Measurements from ENCODE around the gene EIF4G3. TPM values are rescaled to one million over a fixed set of nuclear protein-coding genes. Genes with fewer than 3 reads are reported as not detected.
A peak's percentile ranks its signal among the peaks of the same experiment; 100 is the strongest.

The EIF4G3 gene
- total and polyA plus RNA-seq, 2 donors (not counting 1 experiment from before 2014, with no cell fraction given), result 53.5 to 67.0 TPM

DNA sequence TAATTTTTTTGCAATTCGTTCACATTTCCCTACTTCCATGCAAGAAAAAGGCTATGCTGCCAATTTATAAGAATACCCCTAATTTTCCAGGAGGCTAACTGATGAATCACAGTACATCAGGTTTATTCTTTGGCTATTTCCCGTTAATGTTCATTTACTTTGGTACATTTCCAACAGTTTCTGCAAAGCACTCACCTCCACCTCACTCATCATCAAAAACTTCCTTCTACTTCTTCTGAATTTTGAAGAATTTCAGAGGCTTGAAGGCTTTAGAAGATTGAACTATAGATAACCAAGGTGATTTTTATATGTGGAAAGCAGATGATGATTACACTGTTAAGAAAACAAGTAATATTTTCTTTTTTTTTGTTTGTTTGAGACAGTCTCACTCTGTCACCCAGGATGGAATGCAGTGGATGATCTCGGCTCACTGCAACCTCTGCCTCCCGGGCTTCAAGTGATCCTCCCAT is 329.1 kb downstream of the EIF4G3 start:
- Histone ChIP-seq H3K9ac (ENCODE audit: insufficient read depth, low read length) (no peak overlapping the region), H3K4me3 (replicated peaks in 1 of 4; ENCODE audit: control extremely low read depth in 1 of 4, insufficient read depth in 1 of 4, low read depth in 3 of 4, low read length in 4 of 4) (no peak overlapping the region), H3K27me3 (ENCODE audit: control insufficient read depth, insufficient read depth, low read length) (no peaks in the 10 kb centered on the region), H3K36me3 (ENCODE audit: control insufficient read depth, insufficient read depth, low read length) (peaks cover 2% of the 10 kb centered on the region), H3K9me3 (ENCODE audit: control insufficient read depth, insufficient read depth, low read depth, low read length) (no peaks in the 10 kb centered on the region), H3K4me1 (ENCODE audit: control insufficient read depth, extremely low read depth, insufficient read depth, low read length) (no peaks in the 10 kb centered on the region), H3K4me2 (ENCODE audit: extremely low read depth, insufficient read depth, low read length) (no peak overlapping the region), H3K79me2 (ENCODE audit: control insufficient read depth, insufficient read depth, low read length) (no peaks in the 10 kb centered on the region), H4K20me1 (ENCODE audit: control insufficient read depth, extremely low read depth, insufficient read depth, low read length) (no peaks in the 10 kb centered on the region), H2AFZ (ENCODE audit: low read length) (no peak overlapping the region), H3K27ac (ENCODE audit: insufficient read depth, low read length) (no peak overlapping the region)
- TF ChIP-seq, protein P1, sequence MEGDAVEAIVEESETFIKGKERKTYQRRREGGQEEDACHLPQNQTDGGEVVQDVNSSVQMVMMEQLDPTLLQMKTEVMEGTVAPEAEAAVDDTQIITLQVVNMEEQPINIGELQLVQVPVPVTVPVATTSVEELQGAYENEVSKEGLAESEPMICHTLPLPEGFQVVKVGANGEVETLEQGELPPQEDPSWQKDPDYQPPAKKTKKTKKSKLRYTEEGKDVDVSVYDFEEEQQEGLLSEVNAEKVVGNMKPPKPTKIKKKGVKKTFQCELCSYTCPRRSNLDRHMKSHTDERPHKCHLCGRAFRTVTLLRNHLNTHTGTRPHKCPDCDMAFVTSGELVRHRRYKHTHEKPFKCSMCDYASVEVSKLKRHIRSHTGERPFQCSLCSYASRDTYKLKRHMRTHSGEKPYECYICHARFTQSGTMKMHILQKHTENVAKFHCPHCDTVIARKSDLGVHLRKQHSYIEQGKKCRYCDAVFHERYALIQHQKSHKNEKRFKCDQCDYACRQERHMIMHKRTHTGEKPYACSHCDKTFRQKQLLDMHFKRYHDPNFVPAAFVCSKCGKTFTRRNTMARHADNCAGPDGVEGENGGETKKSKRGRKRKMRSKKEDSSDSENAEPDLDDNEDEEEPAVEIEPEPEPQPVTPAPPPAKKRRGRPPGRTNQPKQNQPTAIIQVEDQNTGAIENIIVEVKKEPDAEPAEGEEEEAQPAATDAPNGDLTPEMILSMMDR (conservative IDR thresholded peaks at IDR 0.05 in 1 of 2, IDR thresholded peaks at IDR 0.05 in 1 of 2; ENCODE audit: low read depth in 1 of 2, low read length in 2 of 2), result no peak
- TF ChIP-seq EZH2 (IDR thresholded peaks at IDR 0.05; ENCODE audit: low read length, missing control alignments), result no peak
- peak; percentile 11 to 90 for DNase-seq (ENCODE audit: low read depth in 2 of 2)

DNA sequence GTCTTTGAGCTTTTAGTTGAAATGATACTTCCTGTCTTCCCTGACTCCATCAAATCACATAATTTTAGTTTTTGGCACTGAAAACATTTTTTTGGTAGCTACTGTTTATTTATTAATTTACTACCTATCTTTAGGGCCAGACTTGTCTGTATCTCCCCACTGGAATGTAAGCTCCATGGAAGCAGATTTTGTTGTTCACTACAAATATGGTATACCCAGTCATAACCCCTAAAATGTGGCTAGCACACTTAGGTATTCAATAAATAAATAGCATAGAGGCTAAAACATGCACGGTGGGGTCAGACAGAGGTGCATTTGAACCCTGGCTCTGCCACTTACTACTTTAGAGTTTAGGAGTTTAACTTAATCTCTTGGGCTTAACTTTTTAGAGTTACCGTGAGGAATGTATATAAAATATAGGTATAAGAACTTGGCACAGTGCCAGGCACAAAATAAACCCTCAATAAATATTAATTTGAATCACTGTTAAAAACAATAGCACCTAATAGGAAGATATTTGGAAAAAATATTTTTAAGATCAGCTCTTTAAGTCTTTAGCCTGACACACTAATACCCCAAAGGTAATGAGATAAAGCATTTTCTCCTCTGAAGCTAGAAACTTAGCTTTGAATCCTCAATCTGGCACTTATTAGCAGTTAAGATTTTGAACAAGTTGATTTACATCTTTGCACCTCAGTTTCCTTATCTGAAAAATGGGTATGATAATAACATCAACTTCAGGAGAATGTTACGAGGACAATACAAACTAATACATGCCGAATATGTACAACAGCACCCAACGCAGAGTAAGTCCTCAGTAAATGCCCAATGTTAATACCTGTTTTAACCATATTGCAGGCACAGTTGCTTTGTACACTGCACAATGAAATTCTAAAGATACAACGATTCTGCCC is 330.0 kb downstream of the EIF4G3 start:
- H3K4me2 ChIP-seq (ENCODE audit: extremely low read depth, insufficient read depth, low read length), result no peak overlapping the region

DNA sequence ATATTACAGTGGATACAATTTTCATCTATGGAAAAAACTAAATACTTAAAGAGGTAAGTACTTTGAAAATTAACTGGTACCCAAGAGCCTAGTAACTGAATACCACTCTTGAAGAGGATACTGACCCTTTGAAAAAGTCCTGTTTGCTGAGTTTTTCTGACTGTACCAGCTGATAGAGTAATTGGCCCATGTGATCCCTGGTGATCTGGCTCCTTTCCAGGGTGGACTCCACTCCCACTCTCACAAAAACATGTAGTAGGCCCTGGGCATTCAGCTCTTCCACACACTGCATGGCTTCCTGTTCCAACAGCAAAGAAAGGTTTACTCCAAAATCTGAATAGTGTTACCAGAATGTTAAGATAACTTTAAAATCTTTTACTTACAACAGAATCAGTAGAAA is 336.0 kb downstream of the EIF4G3 start:
- H3K9ac ChIP-seq (ENCODE audit: insufficient read depth, low read length), result no peak overlapping the region
- H3K36me3 ChIP-seq (ENCODE audit: control insufficient read depth, insufficient read depth, low read length), result peaks cover 5% of the 10 kb centered on the region
- H2AFZ ChIP-seq (ENCODE audit: low read length), result no peak overlapping the region
- no peaks in the 10 kb centered on the region for H4K20me1 ChIP-seq (ENCODE audit: control insufficient read depth, extremely low read depth, insufficient read depth, low read length)
- DNase-seq (ENCODE audit: low read depth in 2 of 2), result no peak
- no peaks in the 10 kb centered on the region for H3K9me3 ChIP-seq (ENCODE audit: control insufficient read depth, insufficient read depth, low read depth, low read length)
- H3K27me3 ChIP-seq (ENCODE audit: control insufficient read depth, insufficient read depth, low read length), result no peaks in the 10 kb centered on the region
- H3K27ac ChIP-seq (ENCODE audit: insufficient read depth, low read length), result no peak overlapping the region
- H3K4me2 ChIP-seq (ENCODE audit: extremely low read depth, insufficient read depth, low read length), result no peak overlapping the region
- no peaks in the 10 kb centered on the region for H3K4me1 ChIP-seq (ENCODE audit: control insufficient read depth, extremely low read depth, insufficient read depth, low read length)
- no peak for TF ChIP-seq EZH2 (IDR thresholded peaks at IDR 0.05; ENCODE audit: low read length, missing control alignments)
- TF ChIP-seq, protein P1 (conservative IDR thresholded peaks at IDR 0.05 in 1 of 2, IDR thresholded peaks at IDR 0.05 in 1 of 2; ENCODE audit: low read depth in 1 of 2, low read length in 2 of 2), result no peak
- no peaks in the 10 kb centered on the region for H3K79me2 ChIP-seq (ENCODE audit: control insufficient read depth, insufficient read depth, low read length)
- no peak overlapping the region for H3K4me3 ChIP-seq (replicated peaks in 1 of 4; ENCODE audit: control extremely low read depth in 1 of 4, insufficient read depth in 1 of 4, low read depth in 3 of 4, low read length in 4 of 4)

More for the DNA sequence above, 330.0 kb downstream of the EIF4G3 start:
- peak in 1 of 2 donors; percentile 46 for DNase-seq (ENCODE audit: low read depth in 2 of 2)
- Histone ChIP-seq H3K27ac (ENCODE audit: insufficient read depth, low read length) (no peak overlapping the region), H3K9ac (ENCODE audit: insufficient read depth, low read length) (no peak overlapping the region), H3K4me3 (replicated peaks in 1 of 4; ENCODE audit: control extremely low read depth in 1 of 4, insufficient read depth in 1 of 4, low read depth in 3 of 4, low read length in 4 of 4) (no peak overlapping the region), H3K9me3 (ENCODE audit: control insufficient read depth, insufficient read depth, low read depth, low read length) (no peaks in the 10 kb centered on the region), H3K4me1 (ENCODE audit: control insufficient read depth, extremely low read depth, insufficient read depth, low read length) (no peaks in the 10 kb centered on the region), H2AFZ (ENCODE audit: low read length) (no peak overlapping the region), H3K27me3 (ENCODE audit: control insufficient read depth, insufficient read depth, low read length) (no peaks in the 10 kb centered on the region), H4K20me1 (ENCODE audit: control insufficient read depth, extremely low read depth, insufficient read depth, low read length) (no peaks in the 10 kb centered on the region), H3K79me2 (ENCODE audit: control insufficient read depth, insufficient read depth, low read length) (no peaks in the 10 kb centered on the region), H3K36me3 (ENCODE audit: control insufficient read depth, insufficient read depth, low read length) (peaks cover 2% of the 10 kb centered on the region)
- TF ChIP-seq, protein P1 (conservative IDR thresholded peaks at IDR 0.05 in 1 of 2, IDR thresholded peaks at IDR 0.05 in 1 of 2; ENCODE audit: low read depth in 1 of 2, low read length in 2 of 2), result no peak
- TF ChIP-seq EZH2 (IDR thresholded peaks at IDR 0.05; ENCODE audit: low read length, missing control alignments), result no peak
